Astrocyte of the spinal cord (primary cell): ENCODE data around the gene COLEC11.

Experiments used
- DNase-seq: peaks from one replicate; pipeline ENCODE4 v3.0.0; 2011; ENCODE audit warnings: low read depth, low spot score
- H3K4me3 ChIP-seq: 2 replicates; pipeline ENCODE4 v1.5.1; 2011; ENCODE audit warnings: low read depth, mild to moderate bottlenecking, low read length, moderate library complexity
- CTCF ChIP-seq: IDR thresholded peaks from 2 replicates; pipeline ENCODE4 v1.5.1; 2012; ENCODE audit warnings: low read depth, mild to moderate bottlenecking, low read length, inconsistent platforms
- in situ Hi-C: cut with HindIII; loops from 2 replicates; pipeline ENCODE4 v1.10.0; 2017; ENCODE audit warnings: low sequenced_read_pairs

Gene COLEC11

GRCh38 chr2:3630631-3631030 is 35.7 kb downstream of the COLEC11 start:
- TF ChIP-seq CTCF, result no peak
- in situ Hi-C loops, result no loop called here
- no peak overlapping the region for H3K4me3 ChIP-seq
- no peak for DNase-seq

- in situ Hi-C loops, result no loop called here
- no peak overlapping the region for H3K4me3 ChIP-seq
- DNase-seq, result no peak
- TF ChIP-seq CTCF, result no peak
These were observed 36.4 kb downstream of the COLEC11 start for GRCh38 chr2:3631161-3631850.

- in situ Hi-C loops, result no loop called here
- H3K4me3 ChIP-seq, result no peak overlapping the region
- no peak for DNase-seq
- no peak for TF ChIP-seq CTCF
These were observed 37.1 kb downstream of the COLEC11 start for GRCh38 chr2:3631851-3632659.

GRCh38 chr2:3633089-3633981 is 38.4 kb downstream of the COLEC11 start:
- DNase-seq, result peak; percentile 16
- H3K4me3 ChIP-seq, result no peak overlapping the region
- in situ Hi-C loops, result no loop called here
- TF ChIP-seq CTCF, result no peak

GRCh38 chr2:3633982-3634595 is 39.2 kb downstream of the COLEC11 start:
- TF ChIP-seq CTCF, result no peak
- no peak for DNase-seq
- no peak overlapping the region for H3K4me3 ChIP-seq
- in situ Hi-C loops, result no loop called here

GRCh38 chr2:3634596-3635121 is 39.7 kb downstream of the COLEC11 start:
- DNase-seq, result no peak
- in situ Hi-C loops, result no loop called here
- no peak for TF ChIP-seq CTCF
- no peak overlapping the region for H3K4me3 ChIP-seq
